H1 (cell line): ENCODE measurements around the gene KCNH5. TPM values are rescaled to one million over a fixed set of nuclear protein-coding genes. Genes with fewer than 3 reads are reported as not detected.

Experiments
- CHD2 ChIP-seq: IDR thresholded peaks from 2 replicates; pipeline ENCODE4 v1.6.1; 2012; ENCODE audit warnings: low read length, improper control_type of control experiment
- NRF1 ChIP-seq: IDR thresholded peaks from 2 replicates; pipeline ENCODE4 v1.6.1; 2011; ENCODE audit warnings: mild to moderate bottlenecking, low read depth, low read length, improper control_type of control experiment
- polyA plus RNA-seq, 7 experiments: library from polyadenylated mRNA; depleted of rRNA in 3 of 7; stranded (reverse) in 5 of 7; unstranded in 2 of 7; fragments of >200 nt in 5 of 7; fragments of 200-250 nt in 2 of 7; gene quantifications; 1 replicate in 5 of 7; 2 replicates in 1 of 7; 4 replicates in 1 of 7; pipeline versions ENCODE4 v1.2.1 to v1.2.3, GENCODE V29; 2011 to 2013; ENCODE audit warnings: missing spikeins in 2 of 7, mixed read lengths in 2 of 7
- total RNA-seq: library from RNA; stranded (reverse); fragmentation: NEBNext Ultra II Directional; extraction: Animal tissue kit (Norgen Biotek cat#: 25700); gene quantifications from 2 replicates; pipeline ENCODE4 v1.2.1, GENCODE V29; 2021

The KCNH5 gene
- total and polyA plus RNA-seq, 2 of the 8 experiments (the other 6 are each of a cell fraction or from before 2014, with no cell fraction given), result 0.24 to 0.50 TPM

DNA sequence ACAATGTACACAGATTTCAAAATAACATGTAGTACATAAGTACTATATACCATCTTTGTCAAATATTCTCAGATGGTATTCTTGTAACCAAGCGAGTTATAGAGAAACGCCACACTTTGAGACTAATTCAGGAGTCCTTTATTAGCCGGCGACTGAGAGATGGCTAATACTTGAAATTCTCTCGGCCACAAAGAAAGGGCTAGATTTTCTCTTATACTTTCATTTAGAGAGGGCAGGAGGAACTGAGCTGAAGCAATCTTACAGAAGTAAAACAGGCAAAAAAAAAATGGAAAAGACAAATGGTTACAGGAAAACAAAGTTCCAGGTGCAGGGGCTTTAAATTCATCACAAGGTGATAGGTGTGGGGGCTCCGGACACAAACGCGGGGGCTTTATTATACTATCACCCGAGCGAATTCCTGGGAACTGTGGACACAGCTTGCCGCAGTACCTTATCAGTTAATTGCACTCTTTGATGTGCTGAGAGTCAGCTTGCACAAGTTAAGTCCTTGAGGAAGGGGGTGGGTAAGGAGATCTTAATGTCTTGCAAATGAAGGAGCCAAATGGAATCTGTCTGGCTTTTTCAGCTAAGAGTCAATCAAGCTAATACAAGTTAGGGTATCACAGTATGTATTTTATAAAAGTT lies 382.3 kb downstream of the KCNH5 start (continued):
- TF ChIP-seq CHD2 (no peak), NRF1 (no peak)
